ENCODE measurements around the gene CAPN13.

DNA sequence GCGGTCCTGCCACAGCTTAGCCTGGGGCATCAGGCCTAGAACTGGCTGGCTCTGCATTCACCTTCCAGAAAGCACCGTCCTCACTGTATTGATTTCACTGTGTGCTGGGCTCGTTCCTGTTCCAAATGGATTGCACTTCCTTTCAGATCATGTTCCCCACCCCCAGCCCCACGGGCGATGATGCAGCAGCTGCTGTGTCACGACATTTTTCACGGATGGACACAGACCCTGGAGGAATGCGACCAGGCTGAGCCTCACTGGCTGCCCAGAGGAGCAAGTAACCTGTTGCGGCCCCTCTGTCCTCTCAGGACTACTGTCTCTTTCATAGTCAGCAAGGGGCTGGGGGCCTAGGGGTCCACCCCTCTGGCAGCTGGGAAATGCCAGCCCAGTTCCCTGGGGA lies 50.3 kb downstream of the CAPN13 start:
- TF ChIP-seq, protein P1, sequence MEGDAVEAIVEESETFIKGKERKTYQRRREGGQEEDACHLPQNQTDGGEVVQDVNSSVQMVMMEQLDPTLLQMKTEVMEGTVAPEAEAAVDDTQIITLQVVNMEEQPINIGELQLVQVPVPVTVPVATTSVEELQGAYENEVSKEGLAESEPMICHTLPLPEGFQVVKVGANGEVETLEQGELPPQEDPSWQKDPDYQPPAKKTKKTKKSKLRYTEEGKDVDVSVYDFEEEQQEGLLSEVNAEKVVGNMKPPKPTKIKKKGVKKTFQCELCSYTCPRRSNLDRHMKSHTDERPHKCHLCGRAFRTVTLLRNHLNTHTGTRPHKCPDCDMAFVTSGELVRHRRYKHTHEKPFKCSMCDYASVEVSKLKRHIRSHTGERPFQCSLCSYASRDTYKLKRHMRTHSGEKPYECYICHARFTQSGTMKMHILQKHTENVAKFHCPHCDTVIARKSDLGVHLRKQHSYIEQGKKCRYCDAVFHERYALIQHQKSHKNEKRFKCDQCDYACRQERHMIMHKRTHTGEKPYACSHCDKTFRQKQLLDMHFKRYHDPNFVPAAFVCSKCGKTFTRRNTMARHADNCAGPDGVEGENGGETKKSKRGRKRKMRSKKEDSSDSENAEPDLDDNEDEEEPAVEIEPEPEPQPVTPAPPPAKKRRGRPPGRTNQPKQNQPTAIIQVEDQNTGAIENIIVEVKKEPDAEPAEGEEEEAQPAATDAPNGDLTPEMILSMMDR (IDR thresholded peaks at IDR 0.05; ENCODE audit: low read length): no peak
- TF ChIP-seq EZH2phosphoT487 (IDR thresholded peaks at IDR 0.05; ENCODE audit: low read length) (no peak), EZH2 (optimal IDR thresholded peaks at IDR 0.05; ENCODE audit: low read depth, low read length) (no peak)
